ENCODE measurements around the gene E2F3. TPM values are rescaled to one million over a fixed set of nuclear protein-coding genes. Genes with fewer than 3 reads are reported as not detected.

The E2F3 gene
- polyA plus RNA-seq, 3 donors: 7.5 to 14.6 (median 8.9) TPM

GRCh38 chr6:20459682-20460081 lies 58.0 kb downstream of the E2F3 start:
- H3K36me3 Mint-ChIP-seq: peaks cover 18 to 53% of the 10 kb centered on the region in 2 donors
- H3K9me3 Mint-ChIP-seq: peaks cover 0 to 1% (median 0%) of the 10 kb centered on the region in 7 donors
- Histone ChIP-seq H3K27me3 (ENCODE audit: control insufficient read depth in 2 of 2, insufficient read depth in 2 of 2, low read length in 2 of 2) (no peaks in the 10 kb centered on the region), H4K20me1 (ENCODE audit: insufficient read depth, low read length) (peaks cover 56% of the 10 kb centered on the region), H3K4me1 (ENCODE audit: control insufficient read depth in 1 of 2, insufficient read depth in 2 of 2, low read length in 2 of 2) (peaks cover 30 to 35% of the 10 kb centered on the region in 2 donors), H3K9ac (ENCODE audit: insufficient read depth, low read length, poor library complexity, severe bottlenecking) (no peak overlapping the region), H3K4me3 (replicated peaks in 1 of 3; ENCODE audit: low read depth in 2 of 3, low read length in 3 of 3) (no peak overlapping the region), H3K36me3 (replicated peaks in 1 of 2; ENCODE audit: control insufficient read depth in 1 of 2, insufficient read depth in 2 of 2, low read length in 2 of 2) (peaks cover 0 to 20% of the 10 kb centered on the region in 2 donors), H3K27ac (ENCODE audit: low read depth in 1 of 2, low read length in 2 of 2) (no peak overlapping the region), H3K9me3 (replicated peaks in 1 of 2; ENCODE audit: control insufficient read depth in 1 of 2, insufficient read depth in 1 of 2, low read length in 2 of 2) (no peaks in the 10 kb centered on the region), H3K4me2 (replicated peaks; ENCODE audit: extremely low read depth, low read length, poor library complexity, severe bottlenecking) (no peak overlapping the region), H3K79me2 (ENCODE audit: insufficient read depth, low read length) (peaks cover 100% of the 10 kb centered on the region), H2AFZ (ENCODE audit: insufficient read depth, low read depth, low read length, poor library complexity, severe bottlenecking) (no peak overlapping the region)
- H3K27me3 Mint-ChIP-seq (ENCODE audit: low read depth in 3 of 3): peaks cover 0 to 3% (median 0%) of the 10 kb centered on the region in 3 donors
- H3K27ac Mint-ChIP-seq: peak overlapping the region in 4 of 7 donors; percentile 31 to 61 (median 46)
- peaks cover 52% of the 10 kb centered on the region for H3K4me1 Mint-ChIP-seq
- no peak overlapping the region for H3K4me3 Mint-ChIP-seq
- TF ChIP-seq, protein P1, sequence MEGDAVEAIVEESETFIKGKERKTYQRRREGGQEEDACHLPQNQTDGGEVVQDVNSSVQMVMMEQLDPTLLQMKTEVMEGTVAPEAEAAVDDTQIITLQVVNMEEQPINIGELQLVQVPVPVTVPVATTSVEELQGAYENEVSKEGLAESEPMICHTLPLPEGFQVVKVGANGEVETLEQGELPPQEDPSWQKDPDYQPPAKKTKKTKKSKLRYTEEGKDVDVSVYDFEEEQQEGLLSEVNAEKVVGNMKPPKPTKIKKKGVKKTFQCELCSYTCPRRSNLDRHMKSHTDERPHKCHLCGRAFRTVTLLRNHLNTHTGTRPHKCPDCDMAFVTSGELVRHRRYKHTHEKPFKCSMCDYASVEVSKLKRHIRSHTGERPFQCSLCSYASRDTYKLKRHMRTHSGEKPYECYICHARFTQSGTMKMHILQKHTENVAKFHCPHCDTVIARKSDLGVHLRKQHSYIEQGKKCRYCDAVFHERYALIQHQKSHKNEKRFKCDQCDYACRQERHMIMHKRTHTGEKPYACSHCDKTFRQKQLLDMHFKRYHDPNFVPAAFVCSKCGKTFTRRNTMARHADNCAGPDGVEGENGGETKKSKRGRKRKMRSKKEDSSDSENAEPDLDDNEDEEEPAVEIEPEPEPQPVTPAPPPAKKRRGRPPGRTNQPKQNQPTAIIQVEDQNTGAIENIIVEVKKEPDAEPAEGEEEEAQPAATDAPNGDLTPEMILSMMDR (IDR thresholded peaks at IDR 0.05): no peak
- DNase-seq: no peak
- intact Hi-C loops (cut with micrococcal nuclease): no loop called here
- WGBS (ENCODE audit: insufficient coverage): 100% methylated on average over 2 of the region's 6 CpGs

GRCh38 chr6:20461576-20461975 lies 59.9 kb downstream of the E2F3 start:
- no peak overlapping the region for H3K27ac ChIP-seq (ENCODE audit: low read depth in 1 of 2, low read length in 2 of 2)
- H3K4me2 ChIP-seq (replicated peaks; ENCODE audit: extremely low read depth, low read length, poor library complexity, severe bottlenecking): no peak overlapping the region
- peaks cover 27 to 28% of the 10 kb centered on the region in 2 donors for H3K4me1 ChIP-seq (ENCODE audit: control insufficient read depth in 1 of 2, insufficient read depth in 2 of 2, low read length in 2 of 2)
- peaks cover 0 to 28% of the 10 kb centered on the region in 2 donors for H3K36me3 ChIP-seq (replicated peaks in 1 of 2; ENCODE audit: control insufficient read depth in 1 of 2, insufficient read depth in 2 of 2, low read length in 2 of 2)
- peaks cover 52% of the 10 kb centered on the region for H4K20me1 ChIP-seq (ENCODE audit: insufficient read depth, low read length)
- intact Hi-C loops (cut with micrococcal nuclease): no loop called here
- H3K4me3 ChIP-seq (replicated peaks in 1 of 3; ENCODE audit: low read depth in 2 of 3, low read length in 3 of 3): no peak overlapping the region
- Mint-ChIP-seq H3K4me3 (no peak overlapping the region), H3K36me3 (peaks cover 23 to 60% of the 10 kb centered on the region in 2 donors), H3K27me3 (ENCODE audit: low read depth in 3 of 3) (peaks cover 0 to 3% (median 0%) of the 10 kb centered on the region in 3 donors), H3K9me3 (peaks cover 0 to 4% (median 0%) of the 10 kb centered on the region in 7 donors), H3K27ac (peak overlapping the region in 1 of 7 donors; percentile 37), H3K4me1 (peaks cover 51% of the 10 kb centered on the region)
- H3K27me3 ChIP-seq (ENCODE audit: control insufficient read depth in 2 of 2, insufficient read depth in 2 of 2, low read length in 2 of 2): no peaks in the 10 kb centered on the region
- DNase-seq: no peak
- TF ChIP-seq, protein P1 (IDR thresholded peaks at IDR 0.05): no peak
- H2AFZ ChIP-seq (ENCODE audit: insufficient read depth, low read depth, low read length, poor library complexity, severe bottlenecking): no peak overlapping the region
- no CpG with 5 or more reads among the region's 6 CpGs for WGBS (ENCODE audit: insufficient coverage)
- H3K79me2 ChIP-seq (ENCODE audit: insufficient read depth, low read length): peaks cover 99% of the 10 kb centered on the region
- H3K9me3 ChIP-seq (replicated peaks in 1 of 2; ENCODE audit: control insufficient read depth in 1 of 2, insufficient read depth in 1 of 2, low read length in 2 of 2): no peaks in the 10 kb centered on the region
- no peak overlapping the region for H3K9ac ChIP-seq (ENCODE audit: insufficient read depth, low read length, poor library complexity, severe bottlenecking)

Measured in CD14-positive monocyte (primary cell).